HG02623 (cell line): ENCODE measurements around the gene AHDC1.

Experiments used
- ATAC-seq: cut with Tn5 transposase; IDR thresholded peaks from one replicate; pipeline ENCODE4 v1.9.1; 2021; ENCODE audit warnings: moderate library complexity; ENCODE audit not compliant: unreplicated experiment

Gene AHDC1

DNA sequence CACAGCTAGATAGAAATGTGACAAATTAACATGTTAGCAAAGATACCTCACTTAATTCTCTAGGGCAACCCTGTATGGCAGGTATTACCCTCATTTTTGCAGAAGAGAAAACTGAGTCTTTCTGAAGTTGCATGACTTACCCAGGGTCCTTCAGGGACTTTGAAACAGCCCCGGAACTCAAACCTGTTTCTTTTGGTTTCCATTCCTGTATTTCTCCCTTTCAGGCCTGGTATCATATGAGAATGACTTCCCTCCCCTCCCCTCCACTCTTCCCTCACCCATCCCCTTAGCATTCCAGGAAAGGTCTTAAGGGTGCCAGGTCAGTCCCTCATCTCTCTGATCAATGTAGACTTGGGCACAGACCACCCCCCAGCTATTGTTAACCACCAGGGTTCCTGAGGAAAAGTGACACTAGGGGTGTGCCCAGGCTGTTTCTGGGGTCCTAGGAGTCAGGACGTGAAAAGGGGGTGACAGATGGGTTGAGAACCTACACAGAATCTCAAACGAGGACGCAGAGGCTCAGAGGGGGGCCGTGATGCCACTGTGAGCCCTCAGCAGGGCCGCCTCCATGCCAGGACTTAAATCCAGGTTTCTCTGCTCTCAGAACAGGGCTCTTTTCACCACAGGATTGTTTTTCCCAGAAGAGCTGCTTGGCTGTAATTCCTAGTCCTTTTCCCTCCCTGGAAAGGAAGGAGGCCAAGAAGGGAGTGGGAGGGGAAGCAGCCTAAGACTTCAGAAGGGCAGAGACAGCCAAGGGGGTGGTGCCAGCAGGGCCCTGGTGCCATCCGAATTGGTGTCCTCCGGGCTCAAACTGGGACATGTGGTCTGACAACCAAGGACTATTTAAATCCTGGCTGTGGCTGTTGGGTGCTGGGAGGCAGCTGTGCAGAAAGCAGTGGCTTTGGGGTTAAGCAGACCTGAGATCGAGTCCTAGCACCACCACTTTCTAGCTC lies 111.9 kb downstream of the AHDC1 start:
- ATAC-seq = no peak

DNA sequence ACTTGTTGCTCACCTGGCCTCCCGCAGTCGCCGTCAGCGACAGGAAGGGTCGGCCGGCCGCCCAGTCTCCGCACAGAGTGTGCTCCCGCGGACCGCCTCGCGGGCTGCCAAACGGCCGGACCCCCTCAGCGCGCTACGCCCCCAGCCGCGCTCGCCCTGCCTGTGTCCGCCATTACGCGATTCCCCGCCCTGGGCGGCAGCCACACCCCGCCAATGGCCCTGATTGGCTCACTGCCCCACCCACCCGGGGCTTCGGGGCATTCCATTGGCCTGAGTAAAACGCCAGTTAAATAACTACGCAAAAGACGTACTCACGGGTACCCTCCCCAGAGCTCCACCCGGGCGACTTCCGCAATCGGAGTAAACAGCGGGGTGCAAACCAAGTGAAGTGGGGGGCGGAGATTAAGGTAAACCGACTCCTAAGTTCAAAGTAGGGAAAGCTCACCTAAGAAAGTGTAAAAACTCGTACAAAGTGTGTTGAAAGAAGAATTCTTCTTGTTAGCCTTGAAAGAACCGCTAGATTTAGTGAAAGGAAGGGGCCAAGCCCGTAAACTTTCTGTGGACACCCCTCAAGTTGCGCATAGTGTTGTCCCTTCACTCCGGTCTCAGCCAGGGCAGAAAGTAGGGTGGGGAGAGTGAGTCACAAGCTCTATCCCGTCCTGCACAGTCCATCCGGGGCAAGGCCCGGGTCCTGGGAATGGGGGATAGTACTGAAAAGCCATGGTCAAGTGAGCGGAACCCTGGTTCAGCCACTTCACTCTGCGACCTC lies 113.8 kb downstream of the AHDC1 start, which contains the start of gene WASF2:
TSS of gene WASF2 (minus strand) at position 195 of the 769 bp plus-strand sequence. CDS start 61,277 bp downstream, outside the sequence.
- peak; percentile 88 for ATAC-seq

DNA sequence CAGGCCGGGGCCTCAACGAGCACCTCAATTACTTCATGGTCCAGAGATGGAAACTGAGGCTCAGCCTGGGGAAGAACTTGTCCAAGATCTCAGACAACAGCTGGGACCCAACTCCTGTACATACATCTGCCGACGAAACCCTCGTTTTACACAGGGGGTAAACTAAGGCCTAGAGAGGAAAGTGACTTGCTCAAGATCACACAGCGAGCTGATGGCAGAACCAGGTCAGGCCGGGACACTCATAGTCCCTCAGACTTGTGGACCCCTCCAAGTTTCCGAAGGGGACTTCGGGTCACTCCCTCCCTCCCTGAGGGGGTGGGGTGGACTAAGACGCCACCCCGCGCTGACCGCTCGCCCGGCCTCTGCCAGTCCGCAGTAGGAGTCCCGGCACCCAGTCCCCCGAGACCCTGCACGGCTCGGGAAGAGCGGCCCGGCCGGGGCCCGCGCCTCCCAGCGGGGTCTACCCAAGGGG lies 114.4 kb downstream of the AHDC1 start:
- peak; percentile 10 for ATAC-seq

DNA sequence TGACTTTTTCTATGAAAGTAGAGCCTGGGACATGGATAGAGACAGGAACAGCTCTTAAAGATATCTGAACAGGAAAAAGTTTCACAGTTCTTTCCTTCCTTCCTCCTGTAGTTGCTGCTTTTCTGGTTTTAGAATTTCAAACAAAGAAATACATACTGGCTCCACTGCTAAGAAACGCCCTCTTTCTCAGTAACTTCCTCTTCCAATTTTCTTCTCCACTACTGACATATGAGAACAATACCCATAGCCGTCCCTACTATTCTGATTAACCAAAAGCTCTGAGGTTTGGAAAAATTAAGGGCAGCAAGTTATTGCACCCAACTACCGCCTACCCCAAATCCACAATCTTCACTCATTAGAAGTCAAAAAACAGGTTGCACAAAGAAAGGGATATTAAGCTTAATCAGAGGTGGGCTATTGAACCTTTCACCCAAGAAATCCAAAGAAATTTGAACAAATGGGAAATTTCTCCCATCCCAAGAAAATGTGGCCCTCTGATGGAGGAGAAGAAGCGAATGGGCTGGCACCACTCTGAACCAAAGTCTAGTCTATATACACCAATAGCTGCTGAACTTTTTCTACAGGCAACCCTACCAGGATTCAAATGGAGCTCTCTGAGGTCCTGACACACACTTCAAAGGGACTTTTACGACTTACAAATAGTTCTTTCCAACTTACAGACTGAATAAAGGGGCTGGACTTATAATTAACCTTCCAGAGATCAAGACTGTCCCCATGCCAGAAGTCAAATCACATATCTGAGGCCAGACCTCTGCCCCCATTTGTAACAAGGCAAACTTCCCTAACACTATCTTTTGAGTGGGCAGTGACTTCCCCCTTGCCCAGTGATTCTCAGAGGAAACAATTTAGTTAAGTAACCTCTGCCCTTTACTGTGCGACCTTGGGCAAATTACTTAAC lies 115.7 kb downstream of the AHDC1 start:
- no peak for ATAC-seq

DNA sequence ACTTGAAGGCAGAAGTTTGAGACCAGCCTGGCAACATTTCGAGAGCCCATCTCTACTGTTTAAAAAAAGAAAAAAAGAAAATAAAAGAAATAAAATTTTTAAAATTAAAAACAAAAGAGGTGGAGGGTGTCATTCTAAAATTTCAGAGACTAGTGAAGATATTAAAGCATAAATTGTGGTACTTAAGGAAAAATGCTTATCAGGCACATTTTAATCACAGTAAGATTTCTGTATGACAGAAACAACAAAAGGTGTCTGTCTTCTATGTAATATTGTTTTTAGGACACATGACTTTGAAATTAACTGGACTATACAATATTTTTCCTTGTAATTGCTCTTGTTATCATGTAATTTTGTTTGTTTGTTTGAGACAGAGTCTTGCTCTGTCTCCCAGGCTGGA lies 118.6 kb downstream of the AHDC1 start:
- no peak for ATAC-seq
